Measurements from ENCODE around the gene XPR1.
"Not testable (repeated sequence)": the region's sequence is repeated elsewhere in the genome, so short reads cannot be mapped to it uniquely, and the experiment has no call there.

The XPR1 gene

GRCh38 chr1:180857947-180858725, 226.3 kb downstream of the XPR1 start:
- not testable (repeated sequence) for H3K27me3 ChIP-seq (ENCODE audit: insufficient read depth, low read length, poor library complexity)

GRCh38 chr1:180859306-180859705, 227.5 kb downstream of the XPR1 start:
- Histone ChIP-seq H3K79me1 (ENCODE audit: low read length) (no peaks in the 10 kb centered on the region), H3K4me2 (ENCODE audit: low read length) (no peak overlapping the region), H3K56ac (ENCODE audit: low read length) (no peak overlapping the region), H3K4me1 (ENCODE audit: control insufficient read depth, low read depth, low read length) (no peaks in the 10 kb centered on the region), H4K8ac (ENCODE audit: low read depth, low read length) (no peak overlapping the region), H2AK5ac (ENCODE audit: low read length) (no peak overlapping the region), H2BK15ac (replicated peaks; ENCODE audit: low read depth) (no peak overlapping the region), H3K18ac (ENCODE audit: low read length) (no peak overlapping the region), H2BK120ac (ENCODE audit: low read depth, low read length) (no peak overlapping the region), H3K27ac (ENCODE audit: low read depth, low read length) (no peak overlapping the region), H2BK5ac (ENCODE audit: low read length) (no peak overlapping the region), H3K79me2 (ENCODE audit: control insufficient read depth, insufficient read depth, low read length) (no peaks in the 10 kb centered on the region), H3K9ac (ENCODE audit: low read length) (no peak overlapping the region), H3K4me3 (ENCODE audit: low read length) (no peak overlapping the region), H3K23ac (ENCODE audit: low read length) (no peak overlapping the region), H3K27me3 (ENCODE audit: insufficient read depth, low read length, poor library complexity) (no peaks in the 10 kb centered on the region), H4K5ac (ENCODE audit: low read length) (no peak overlapping the region), H3K36me3 (ENCODE audit: control insufficient read depth, insufficient read depth, low read length) (no peaks in the 10 kb centered on the region), H3K4ac (ENCODE audit: low read depth, low read length) (no peak overlapping the region)
- no peak for DNase-seq
- WGBS (ENCODE audit: extremely low coverage, insufficient coverage, low lambda C conversion rate): no CpG with 5 or more reads among the region's 1 CpG

More at GRCh38 chr1:180857947-180858725, 226.3 kb downstream of the XPR1 start:
- H2AK5ac ChIP-seq (ENCODE audit: low read length); H3K23ac ChIP-seq (ENCODE audit: low read length); H2BK15ac ChIP-seq (replicated peaks; ENCODE audit: low read depth); H3K4me1 ChIP-seq (ENCODE audit: control insufficient read depth, low read depth, low read length); DNase-seq; H3K27ac ChIP-seq (ENCODE audit: low read depth, low read length); H3K79me1 ChIP-seq (ENCODE audit: low read length); H2BK5ac ChIP-seq (ENCODE audit: low read length); H3K18ac ChIP-seq (ENCODE audit: low read length); H3K79me2 ChIP-seq (ENCODE audit: control insufficient read depth, insufficient read depth, low read length); H4K8ac ChIP-seq (ENCODE audit: low read depth, low read length); H2BK120ac ChIP-seq (ENCODE audit: low read depth, low read length); H3K4me2 ChIP-seq (ENCODE audit: low read length); H3K36me3 ChIP-seq (ENCODE audit: control insufficient read depth, insufficient read depth, low read length); H4K5ac ChIP-seq (ENCODE audit: low read length); H3K9ac ChIP-seq (ENCODE audit: low read length); H3K4ac ChIP-seq (ENCODE audit: low read depth, low read length); H3K4me3 ChIP-seq (ENCODE audit: low read length); H3K56ac ChIP-seq (ENCODE audit: low read length): not testable (repeated sequence)
- no CpG with 5 or more reads among the region's 7 CpGs for WGBS (ENCODE audit: extremely low coverage, insufficient coverage, low lambda C conversion rate)

- Histone ChIP-seq H3K23ac (ENCODE audit: low read length) (no peak overlapping the region), H3K27me3 (ENCODE audit: insufficient read depth, low read length, poor library complexity) (no peaks in the 10 kb centered on the region), H3K9ac (ENCODE audit: low read length) (no peak overlapping the region), H3K4ac (ENCODE audit: low read depth, low read length) (no peak overlapping the region), H2BK120ac (ENCODE audit: low read depth, low read length) (no peak overlapping the region), H3K18ac (ENCODE audit: low read length) (no peak overlapping the region), H2AK5ac (ENCODE audit: low read length) (no peak overlapping the region), H3K36me3 (ENCODE audit: control insufficient read depth, insufficient read depth, low read length) (no peaks in the 10 kb centered on the region), H4K8ac (ENCODE audit: low read depth, low read length) (no peak overlapping the region), H3K79me2 (ENCODE audit: control insufficient read depth, insufficient read depth, low read length) (no peaks in the 10 kb centered on the region), H2BK15ac (replicated peaks; ENCODE audit: low read depth) (no peak overlapping the region), H4K5ac (ENCODE audit: low read length) (no peak overlapping the region), H3K27ac (ENCODE audit: low read depth, low read length) (no peak overlapping the region), H3K79me1 (ENCODE audit: low read length) (no peaks in the 10 kb centered on the region), H3K4me2 (ENCODE audit: low read length) (no peak overlapping the region), H3K4me1 (ENCODE audit: control insufficient read depth, low read depth, low read length) (no peaks in the 10 kb centered on the region), H2BK5ac (ENCODE audit: low read length) (no peak overlapping the region), H3K4me3 (ENCODE audit: low read length) (no peak overlapping the region), H3K56ac (ENCODE audit: low read length) (no peak overlapping the region)
- WGBS (ENCODE audit: extremely low coverage, insufficient coverage, low lambda C conversion rate): no CpG with 5 or more reads among the region's 2 CpGs
- peak; percentile 6 for DNase-seq
Measured at GRCh38 chr1:180860535-180860934, 228.7 kb downstream of the XPR1 start.

- Histone ChIP-seq H2BK5ac (ENCODE audit: low read length) (no peak overlapping the region), H3K4me3 (ENCODE audit: low read length) (no peak overlapping the region), H3K4ac (ENCODE audit: low read depth, low read length) (no peak overlapping the region), H3K36me3 (ENCODE audit: control insufficient read depth, insufficient read depth, low read length) (no peaks in the 10 kb centered on the region), H2BK120ac (ENCODE audit: low read depth, low read length) (no peak overlapping the region), H2AK5ac (ENCODE audit: low read length) (no peak overlapping the region), H2BK15ac (replicated peaks; ENCODE audit: low read depth) (no peak overlapping the region), H3K9ac (ENCODE audit: low read length) (no peak overlapping the region), H4K8ac (ENCODE audit: low read depth, low read length) (no peak overlapping the region), H3K79me1 (ENCODE audit: low read length) (no peaks in the 10 kb centered on the region), H3K27me3 (ENCODE audit: insufficient read depth, low read length, poor library complexity) (no peaks in the 10 kb centered on the region), H3K4me2 (ENCODE audit: low read length) (no peak overlapping the region), H3K56ac (ENCODE audit: low read length) (no peak overlapping the region), H3K23ac (ENCODE audit: low read length) (no peak overlapping the region), H3K27ac (ENCODE audit: low read depth, low read length) (no peak overlapping the region), H3K79me2 (ENCODE audit: control insufficient read depth, insufficient read depth, low read length) (no peaks in the 10 kb centered on the region), H3K18ac (ENCODE audit: low read length) (no peak overlapping the region), H4K5ac (ENCODE audit: low read length) (no peak overlapping the region), H3K4me1 (ENCODE audit: control insufficient read depth, low read depth, low read length) (no peaks in the 10 kb centered on the region)
- no CpG with 5 or more reads among the region's 1 CpG for WGBS (ENCODE audit: extremely low coverage, insufficient coverage, low lambda C conversion rate)
- DNase-seq: peak; percentile 8
Measured at GRCh38 chr1:180862305-180862704, 230.5 kb downstream of the XPR1 start.

GRCh38 chr1:180863158-180863775, 231.4 kb downstream of the XPR1 start:
- Histone ChIP-seq H2BK15ac (replicated peaks; ENCODE audit: low read depth) (no peak overlapping the region), H4K5ac (ENCODE audit: low read length) (no peak overlapping the region), H3K23ac (ENCODE audit: low read length) (no peak overlapping the region), H2BK5ac (ENCODE audit: low read length) (no peak overlapping the region), H3K27ac (ENCODE audit: low read depth, low read length) (no peak overlapping the region), H3K4me3 (ENCODE audit: low read length) (no peak overlapping the region), H3K18ac (ENCODE audit: low read length) (no peak overlapping the region), H3K4me2 (ENCODE audit: low read length) (no peak overlapping the region), H3K27me3 (ENCODE audit: insufficient read depth, low read length, poor library complexity) (no peaks in the 10 kb centered on the region), H4K8ac (ENCODE audit: low read depth, low read length) (no peak overlapping the region), H3K79me1 (ENCODE audit: low read length) (no peaks in the 10 kb centered on the region), H2BK120ac (ENCODE audit: low read depth, low read length) (no peak overlapping the region), H3K4ac (ENCODE audit: low read depth, low read length) (no peak overlapping the region), H2AK5ac (ENCODE audit: low read length) (no peak overlapping the region), H3K56ac (ENCODE audit: low read length) (no peak overlapping the region), H3K9ac (ENCODE audit: low read length) (no peak overlapping the region), H3K36me3 (ENCODE audit: control insufficient read depth, insufficient read depth, low read length) (no peaks in the 10 kb centered on the region), H3K79me2 (ENCODE audit: control insufficient read depth, insufficient read depth, low read length) (no peaks in the 10 kb centered on the region), H3K4me1 (ENCODE audit: control insufficient read depth, low read depth, low read length) (no peaks in the 10 kb centered on the region)
- WGBS (ENCODE audit: extremely low coverage, insufficient coverage, low lambda C conversion rate): no CpG with 5 or more reads among the region's 6 CpGs
- peak; percentile 37 for DNase-seq

Data from mesendoderm (in vitro differentiated cells).